Esophagus squamous epithelium (tissue), 5 donors: Measurements from ENCODE around the gene EPB41L4A. TPM values are rescaled to one million over a fixed set of nuclear protein-coding genes. Genes with fewer than 3 reads are reported as not detected.

Experiments used
- DNase-seq: peaks from one replicate; lab custom pipeline; 2025; lab: John Stamatoyannopoulos, UW
- H3K27ac ChIP-seq, 4 donors: fragments of 200-600 bp; sonication (generic); one replicate each; pipeline ENCODE4 v1.5.1; 2016 to 2019; ENCODE audit warnings: mild to moderate bottlenecking in 1 of 4
- H3K27me3 ChIP-seq, 4 donors: fragments of 200-600 bp; sonication (generic); 1 replicate in 3 of 4; 2 replicates in 1 of 4; pipeline versions ENCODE4 v1.5.1 to v1.6.0; 2017 to 2021; ENCODE audit warnings: antibody characterized with exemption in 1 of 4
- H3K36me3 ChIP-seq, 3 donors: fragments of 200-600 bp; sonication (generic); one replicate each; pipeline ENCODE4 v1.5.1; 2016 to 2019
- H3K4me1 ChIP-seq, 3 donors: fragments of 200-600 bp; sonication (generic); one replicate each; pipeline ENCODE4 v1.5.1; 2017 to 2019
- H3K4me3 ChIP-seq, 4 donors: fragments of 200-600 bp; sonication (generic); 1 replicate in 3 of 4; 2 replicates in 1 of 4; pipeline ENCODE4 v1.5.1; 2016 to 2019; ENCODE audit warnings: mild to moderate bottlenecking in 2 of 4, moderate library complexity in 1 of 4
- H3K9me3 ChIP-seq, 3 donors: fragments of 200-600 bp; sonication (generic); one replicate each; pipeline ENCODE4 v1.5.1; 2016 to 2019
- POLR2A ChIP-seq, 4 donors: fragments of 450-650 bp; IDR thresholded peaks; one replicate each; pipeline ENCODE4 v1.6.1; 2017; ENCODE audit warnings: antibody characterized with exemption in 4 of 4, mild to moderate bottlenecking in 4 of 4, moderate library complexity in 3 of 4
- WGBS, 2 donors: methylation state at CpG; one replicate each; pipeline ENCODE4 v1.1.5; 2018; 5-methylcytosine and 5-hydroxymethylcytosine counted together
- intact Hi-C: fragments of 100-400 bp; cut with DNase I; formaldehyde crosslinking; loops from one replicate; pipeline ENCODE4 v1.15.0; 2022
- total RNA-seq, 4 donors: library from RNA; depleted of rRNA; stranded (reverse); fragments of >200 nt; gene quantifications; one replicate each; pipeline ENCODE4 v1.1.0, GENCODE V29; 2016
- TF ChIP-seq, protein P1 (sequence below), 6 experiments: fragments of 450-650 bp in 4 of 6; fragments of 200-600 bp in 2 of 6; sonication (generic) in 2 of 6; IDR thresholded peaks; one replicate each; pipeline ENCODE4 v1.5.1; 2016 to 2019; ENCODE audit warnings: antibody characterized with exemption in 6 of 6, mild to moderate bottlenecking in 4 of 6, moderate library complexity in 4 of 6
- donor health status: DM: yes; HTN: yes; CAD: no.

The EPB41L4A gene
- total RNA-seq, 4 donors from 2014 or later: 18.9 to 25.9 (median 20.7) TPM

DNA sequence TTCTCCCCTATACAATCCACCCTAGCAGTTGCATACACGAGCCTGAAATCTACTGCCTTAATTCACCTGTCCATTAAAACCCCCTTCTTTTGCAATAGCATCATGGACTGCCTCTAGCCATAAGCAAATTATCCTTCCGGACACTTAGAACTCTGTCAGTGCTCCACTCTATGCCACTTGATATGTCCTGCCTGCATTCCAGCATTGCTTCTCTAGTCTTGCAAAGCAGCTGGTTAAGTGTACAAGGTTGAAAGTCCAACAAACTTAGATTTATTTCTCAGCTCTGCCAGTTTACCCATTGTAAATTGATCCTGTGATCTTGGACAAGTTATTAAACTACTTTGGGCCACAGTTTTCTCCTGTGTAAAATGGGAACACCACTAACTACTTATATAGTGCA is 197.9 kb downstream of the EPB41L4A start:
- no peak for DNase-seq
- intact Hi-C loops: no loop called here
- 78 to 87% methylated on average over 2 of the region's 2 CpGs for WGBS, 2 donors
- H3K9me3 ChIP-seq: no peaks in the 10 kb centered on the region
- no peaks in the 10 kb centered on the region for H3K36me3 ChIP-seq
- peaks cover 0 to 12% (median 5%) of the 10 kb centered on the region in 3 donors for H3K4me1 ChIP-seq
- no peak overlapping the region for H3K4me3 ChIP-seq
- no peak overlapping the region for H3K27ac ChIP-seq
- no peaks in the 10 kb centered on the region for H3K27me3 ChIP-seq
- no peak for TF ChIP-seq POLR2A (IDR thresholded peaks at IDR 0.05)
- TF ChIP-seq, protein P1, sequence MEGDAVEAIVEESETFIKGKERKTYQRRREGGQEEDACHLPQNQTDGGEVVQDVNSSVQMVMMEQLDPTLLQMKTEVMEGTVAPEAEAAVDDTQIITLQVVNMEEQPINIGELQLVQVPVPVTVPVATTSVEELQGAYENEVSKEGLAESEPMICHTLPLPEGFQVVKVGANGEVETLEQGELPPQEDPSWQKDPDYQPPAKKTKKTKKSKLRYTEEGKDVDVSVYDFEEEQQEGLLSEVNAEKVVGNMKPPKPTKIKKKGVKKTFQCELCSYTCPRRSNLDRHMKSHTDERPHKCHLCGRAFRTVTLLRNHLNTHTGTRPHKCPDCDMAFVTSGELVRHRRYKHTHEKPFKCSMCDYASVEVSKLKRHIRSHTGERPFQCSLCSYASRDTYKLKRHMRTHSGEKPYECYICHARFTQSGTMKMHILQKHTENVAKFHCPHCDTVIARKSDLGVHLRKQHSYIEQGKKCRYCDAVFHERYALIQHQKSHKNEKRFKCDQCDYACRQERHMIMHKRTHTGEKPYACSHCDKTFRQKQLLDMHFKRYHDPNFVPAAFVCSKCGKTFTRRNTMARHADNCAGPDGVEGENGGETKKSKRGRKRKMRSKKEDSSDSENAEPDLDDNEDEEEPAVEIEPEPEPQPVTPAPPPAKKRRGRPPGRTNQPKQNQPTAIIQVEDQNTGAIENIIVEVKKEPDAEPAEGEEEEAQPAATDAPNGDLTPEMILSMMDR (IDR thresholded peaks at IDR 0.05): no peak

DNA sequence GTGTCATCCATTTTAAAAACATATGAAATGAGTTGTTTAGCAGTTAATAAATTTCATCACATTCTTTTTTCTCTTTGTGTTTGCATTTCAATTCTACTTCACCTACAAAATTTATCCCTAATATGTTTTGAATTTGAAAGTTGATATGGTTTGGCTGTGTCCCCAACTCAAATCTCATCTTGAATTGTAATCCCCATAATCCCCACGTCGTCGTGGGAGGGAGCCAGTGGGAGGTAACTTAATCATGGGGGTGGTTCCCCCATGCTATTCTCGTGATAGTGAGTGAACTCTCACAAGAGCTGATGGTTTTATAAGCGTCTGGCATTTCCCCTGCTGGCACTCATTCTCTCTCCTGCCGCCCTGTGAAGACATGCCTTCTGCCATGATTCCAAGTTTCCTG is 200.1 kb downstream of the EPB41L4A start:
- 26 to 27% methylated on average over 6 of the region's 6 CpGs for WGBS, 2 donors
- intact Hi-C loops: no loop called here
- no peak for TF ChIP-seq POLR2A (IDR thresholded peaks at IDR 0.05)
- TF ChIP-seq, protein P1 (IDR thresholded peaks at IDR 0.05): no peak

DNA sequence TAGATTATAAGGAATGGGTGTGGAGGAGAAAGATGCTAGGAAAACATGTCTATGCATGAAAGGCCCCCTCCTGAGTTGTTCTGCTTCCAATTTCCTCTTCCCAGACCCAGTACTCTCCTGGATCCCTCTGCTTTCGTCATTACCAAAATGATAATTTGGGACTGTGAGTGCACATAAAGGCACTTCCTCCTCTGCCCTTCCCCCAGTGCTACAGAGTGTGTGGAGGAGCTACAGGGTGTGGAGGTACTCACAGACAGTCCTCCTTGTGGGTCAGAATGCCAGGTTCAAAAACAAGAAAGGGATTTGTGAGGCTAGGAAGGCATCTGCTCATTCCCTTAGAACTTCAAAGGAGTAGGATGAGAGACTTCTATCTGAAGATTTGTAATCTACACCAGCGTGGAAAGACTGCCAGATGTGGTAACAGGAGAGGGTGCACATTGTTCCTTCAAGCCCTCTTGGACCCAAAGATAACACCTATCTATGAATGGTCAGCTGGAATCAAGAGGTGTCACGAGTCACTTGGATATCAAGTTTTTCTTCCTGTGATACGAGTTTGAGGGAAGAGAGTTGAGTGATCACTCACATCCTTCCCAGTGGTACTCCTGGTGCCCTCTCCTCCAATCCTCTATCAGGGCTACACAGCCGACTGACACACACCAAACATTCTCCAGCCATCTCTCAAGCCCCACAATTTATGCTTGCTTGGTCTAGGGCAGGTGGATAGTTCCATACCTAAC is 201.1 kb downstream of the EPB41L4A start:
- Histone ChIP-seq H3K36me3 (no peaks in the 10 kb centered on the region), H3K4me3 (no peak overlapping the region), H3K4me1 (peaks cover 0 to 12% (median 5%) of the 10 kb centered on the region in 3 donors), H3K9me3 (no peaks in the 10 kb centered on the region), H3K27me3 (no peaks in the 10 kb centered on the region), H3K27ac (peak overlapping the region in 3 of 4 donors; percentile 10 to 37 (median 27))
- intact Hi-C loops: no loop called here
- no peak for DNase-seq
- TF ChIP-seq, protein P1 (IDR thresholded peaks at IDR 0.05): no peak
- TF ChIP-seq POLR2A (IDR thresholded peaks at IDR 0.05): no peak
- 58 to 71% methylated on average over 5 of the region's 5 CpGs for WGBS, 2 donors

More for the DNA sequence above, 200.1 kb downstream of the EPB41L4A start:
- Histone ChIP-seq H3K27ac (no peak overlapping the region), H3K27me3 (no peaks in the 10 kb centered on the region), H3K36me3 (no peaks in the 10 kb centered on the region), H3K4me3 (no peak overlapping the region), H3K4me1 (peaks cover 0 to 12% (median 5%) of the 10 kb centered on the region in 3 donors), H3K9me3 (no peaks in the 10 kb centered on the region)
- DNase-seq: no peak

DNA sequence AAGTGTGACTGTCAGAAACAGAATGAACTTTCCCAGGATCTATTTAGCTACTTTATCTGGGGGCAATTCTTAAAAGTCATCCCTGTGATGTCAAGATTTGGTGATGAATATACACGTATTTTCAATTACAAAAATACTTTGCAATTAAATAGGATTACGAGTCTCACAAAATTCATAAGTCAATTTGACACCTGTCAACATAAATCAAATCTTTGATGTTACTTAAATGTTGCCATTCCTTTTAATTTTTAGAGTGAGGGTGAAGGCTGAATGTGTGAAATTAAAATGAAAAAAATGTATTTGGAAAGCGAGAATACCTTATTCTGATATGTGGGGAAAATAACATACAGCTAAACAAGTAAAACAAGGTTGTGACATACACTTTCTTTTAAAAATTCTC is 202.9 kb downstream of the EPB41L4A start:
- intact Hi-C loops: no loop called here
- no peak for TF ChIP-seq POLR2A (IDR thresholded peaks at IDR 0.05)
- TF ChIP-seq, protein P1 (IDR thresholded peaks at IDR 0.05): no peak
- 65 to 72% methylated on average over 3 of the region's 3 CpGs for WGBS, 2 donors

DNA sequence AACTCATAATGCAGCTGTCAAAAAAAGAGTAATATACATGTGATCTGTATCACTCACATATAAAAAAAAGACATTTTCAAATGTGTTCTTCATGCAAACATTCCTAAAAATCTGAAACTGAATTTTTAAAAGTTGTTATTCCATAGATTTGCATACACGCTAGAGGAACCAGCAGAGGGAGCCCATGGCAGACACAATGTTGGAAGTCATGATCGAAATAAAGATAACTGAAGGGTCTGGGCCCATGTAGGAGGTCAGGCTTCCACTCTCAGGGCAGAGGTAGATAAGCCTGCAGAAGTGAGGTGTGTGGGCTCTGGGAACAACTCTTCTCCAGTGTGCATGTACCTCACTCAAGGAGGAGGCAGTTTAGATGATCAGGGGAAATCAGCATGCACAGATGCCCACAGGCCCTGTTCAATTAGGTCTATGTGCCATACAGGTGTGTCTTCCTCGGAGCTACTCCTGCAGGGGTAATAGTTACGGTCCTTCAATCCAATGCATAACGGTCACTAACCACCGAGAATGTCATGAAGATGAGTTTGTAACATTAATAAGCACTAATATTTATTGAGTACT is 208.6 kb downstream of the EPB41L4A start:
- Histone ChIP-seq H3K4me3 (no peak overlapping the region), H3K27me3 (no peaks in the 10 kb centered on the region), H3K9me3 (no peaks in the 10 kb centered on the region), H3K27ac (no peak overlapping the region), H3K36me3 (peaks cover 0 to 5% (median 0%) of the 10 kb centered on the region in 3 donors), H3K4me1 (no peaks in the 10 kb centered on the region)
- TF ChIP-seq, protein P1 (IDR thresholded peaks at IDR 0.05): peak in 5 of 6 experiments; percentile 50 to 70 (median 58)
- no peak for TF ChIP-seq POLR2A (IDR thresholded peaks at IDR 0.05)
- intact Hi-C loops: no loop called here
- no peak for DNase-seq
- WGBS, 2 donors: 50 to 54% methylated on average over 6 of the region's 6 CpGs

More for the DNA sequence above, 202.9 kb downstream of the EPB41L4A start:
- DNase-seq: no peak
- H3K4me3 ChIP-seq: no peak overlapping the region
- peaks cover 0 to 12% (median 5%) of the 10 kb centered on the region in 3 donors for H3K4me1 ChIP-seq
- H3K9me3 ChIP-seq: no peaks in the 10 kb centered on the region
- no peak overlapping the region for H3K27ac ChIP-seq
- no peaks in the 10 kb centered on the region for H3K36me3 ChIP-seq
- no peaks in the 10 kb centered on the region for H3K27me3 ChIP-seq
